ENCODE results near the gene BCAN.

Gene BCAN

DNA sequence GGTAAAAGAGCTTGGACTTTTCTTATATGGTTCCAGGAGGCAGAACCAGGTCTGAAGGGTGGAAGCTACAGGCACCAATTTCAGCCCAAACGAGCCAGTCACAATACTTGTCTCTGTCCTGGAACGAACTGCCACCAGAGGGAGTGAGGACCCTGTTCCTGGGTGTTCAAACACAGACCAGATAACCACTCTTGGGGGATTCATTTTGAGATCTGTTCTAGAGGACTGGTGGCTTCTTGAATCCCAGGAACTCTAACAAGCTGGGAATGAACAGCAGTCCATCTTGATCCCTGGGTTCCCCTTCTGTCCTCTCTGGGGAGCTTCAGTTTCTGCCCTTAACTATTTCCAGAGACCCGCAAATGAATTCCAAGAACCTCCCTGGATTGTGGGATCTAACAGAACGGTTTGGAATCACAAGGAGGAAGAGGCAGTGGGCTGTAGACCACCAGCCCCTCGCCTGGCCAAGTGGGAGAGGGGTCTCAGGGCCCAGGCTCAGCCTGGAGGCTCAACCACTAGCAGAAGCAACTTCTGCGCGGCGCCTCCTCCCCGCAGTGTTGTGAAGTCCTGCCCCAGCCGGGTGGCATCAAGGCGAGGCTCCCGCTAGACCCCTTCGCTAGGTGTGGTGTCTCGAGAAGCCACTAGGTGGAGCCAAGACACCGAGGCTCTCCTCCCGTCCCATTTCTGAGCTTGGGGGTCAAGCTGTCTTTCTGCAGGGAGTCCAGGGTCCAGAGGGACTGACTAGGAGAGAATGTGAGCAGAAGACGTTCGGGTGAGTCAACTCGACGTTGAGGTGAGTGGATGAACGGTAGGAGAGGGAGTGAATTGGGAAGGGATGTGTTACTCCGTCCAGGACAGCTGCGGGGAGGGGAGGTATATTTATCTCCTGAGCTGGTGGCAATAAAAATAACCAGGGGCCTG lies 47.4 kb downstream of the BCAN start:
- H3K27me3 ChIP-seq (ENCODE audit: insufficient read depth, low read length), result peaks cover 16% of the 10 kb centered on the region; the same call in 1 of the 2 replicates
- H3K4me1 ChIP-seq (ENCODE audit: insufficient read depth, low read length), result peaks cover 44% of the 10 kb centered on the region
- H3K27ac ChIP-seq (ENCODE audit: low read length), result no peak overlapping the region
- peak overlapping the region; percentile 15; the same call in 1 of the 2 replicates for H3K9ac ChIP-seq (ENCODE audit: low read depth, low read length)
- no peaks in the 10 kb centered on the region for H3K9me3 ChIP-seq (ENCODE audit: insufficient read depth, low read depth, low read length)
- H3K4me3 ChIP-seq (ENCODE audit: low read length), result peak overlapping the region; percentile 50
- H3K36me3 ChIP-seq (ENCODE audit: insufficient read depth, low read depth, low read length), result no peaks in the 10 kb centered on the region

DNA sequence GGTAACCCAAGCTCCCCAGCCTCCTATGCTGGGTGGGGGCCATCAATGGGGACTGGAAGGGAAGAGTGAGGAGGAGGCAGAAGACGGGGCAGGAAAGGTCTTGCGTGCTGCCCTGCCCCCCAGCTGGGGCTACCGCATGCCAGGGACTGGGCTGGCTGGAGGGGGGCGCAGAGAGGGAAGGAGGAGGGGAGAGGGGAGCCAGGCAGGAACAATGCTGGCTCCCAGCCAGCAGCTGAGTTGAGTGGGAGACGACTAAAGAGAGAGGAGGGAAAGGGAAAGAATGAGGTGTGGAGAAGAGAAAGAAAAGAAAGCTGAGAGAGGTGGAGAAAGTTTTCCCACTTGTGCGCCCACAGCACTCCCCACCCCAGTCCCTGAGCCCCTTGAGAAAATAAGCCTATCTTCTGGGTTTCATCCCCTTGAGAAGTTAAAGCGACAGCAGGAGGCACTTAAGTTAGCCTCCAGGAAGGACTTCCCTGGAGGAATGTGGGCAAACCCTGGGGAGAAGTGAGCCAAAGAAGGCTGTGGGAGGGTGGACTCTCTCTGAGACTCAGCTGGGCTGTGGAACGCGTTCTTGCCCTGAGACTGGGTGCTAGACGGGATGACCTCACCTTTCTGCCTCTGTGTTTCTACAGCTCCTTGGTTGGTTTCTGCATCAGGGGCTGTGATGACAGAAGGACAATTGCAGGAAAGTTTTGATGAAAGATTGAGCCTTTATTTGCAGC lies 48.2 kb downstream of the BCAN start:
- Histone ChIP-seq H3K27me3 (ENCODE audit: insufficient read depth, low read length) (peaks cover 16% of the 10 kb centered on the region; the same call in 1 of the 2 replicates), H3K27ac (ENCODE audit: low read length) (no peak overlapping the region), H3K4me3 (ENCODE audit: low read length) (peak overlapping the region; percentile 50), H3K36me3 (ENCODE audit: insufficient read depth, low read depth, low read length) (no peaks in the 10 kb centered on the region), H3K9me3 (ENCODE audit: insufficient read depth, low read depth, low read length) (no peaks in the 10 kb centered on the region), H3K9ac (ENCODE audit: low read depth, low read length) (peak overlapping the region; percentile 15; the same call in 1 of the 2 replicates), H3K4me1 (ENCODE audit: insufficient read depth, low read length) (peaks cover 49% of the 10 kb centered on the region)

DNA sequence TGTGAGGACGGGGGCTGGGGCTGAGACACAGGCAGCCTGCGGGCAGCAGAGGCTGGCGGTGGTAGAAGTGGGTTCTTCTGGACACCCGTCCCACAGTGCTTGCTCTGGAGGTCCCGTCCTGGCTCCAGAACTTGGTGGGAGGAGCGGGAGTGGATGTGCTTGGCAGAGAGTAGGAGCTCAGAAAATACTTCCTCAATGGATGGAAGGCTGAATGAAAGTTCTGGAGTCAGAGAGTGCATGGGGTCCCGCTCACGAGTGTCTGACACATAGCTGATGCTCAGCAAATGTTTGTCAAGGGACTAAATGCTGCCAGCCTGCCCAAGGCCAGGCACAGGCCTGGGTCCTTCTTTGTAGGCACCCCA lies 48.7 kb downstream of the BCAN start:
- H3K27ac ChIP-seq (ENCODE audit: low read length), result no peak overlapping the region

DNA sequence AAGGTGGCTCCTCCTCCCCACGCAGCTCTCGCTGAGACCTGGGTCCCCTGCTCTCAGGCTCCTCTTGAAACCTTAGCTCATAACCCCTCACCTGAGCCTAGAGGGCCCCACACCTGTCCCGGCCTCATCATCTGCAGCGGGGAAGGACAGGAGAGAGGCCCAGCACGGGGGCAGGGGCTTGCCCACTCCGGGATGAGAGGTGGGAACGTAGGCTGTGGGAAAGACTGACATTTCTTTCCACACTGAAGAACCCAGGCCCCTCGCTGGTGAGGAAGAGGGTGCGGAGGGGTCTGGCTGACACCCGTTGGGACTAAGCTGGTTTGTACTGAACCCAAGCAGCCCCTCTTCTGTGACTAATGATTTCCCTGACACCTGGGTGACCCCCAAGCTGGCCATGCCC lies 49.3 kb downstream of the BCAN start:
- Histone ChIP-seq H3K9me3 (ENCODE audit: insufficient read depth, low read depth, low read length) (no peaks in the 10 kb centered on the region), H3K36me3 (ENCODE audit: insufficient read depth, low read depth, low read length) (no peaks in the 10 kb centered on the region), H3K4me3 (ENCODE audit: low read length) (peak overlapping the region; percentile 60; the same call in 1 of the 2 replicates), H3K27me3 (ENCODE audit: insufficient read depth, low read length) (peaks cover 16% of the 10 kb centered on the region; the same call in 1 of the 2 replicates), H3K9ac (ENCODE audit: low read depth, low read length) (peak overlapping the region; percentile 78; the same call in 1 of the 2 replicates), H3K4me1 (ENCODE audit: insufficient read depth, low read length) (peaks cover 49% of the 10 kb centered on the region), H3K27ac (ENCODE audit: low read length) (no peak overlapping the region)

More for the DNA sequence above, 48.7 kb downstream of the BCAN start:
- no peak overlapping the region; the same call in 1 of the 2 replicates for H3K9ac ChIP-seq (ENCODE audit: low read depth, low read length)
- no peaks in the 10 kb centered on the region for H3K36me3 ChIP-seq (ENCODE audit: insufficient read depth, low read depth, low read length)
- peak overlapping the region; percentile 50; the same call in 1 of the 2 replicates for H3K4me3 ChIP-seq (ENCODE audit: low read length)
- peaks cover 16% of the 10 kb centered on the region; the same call in 1 of the 2 replicates for H3K27me3 ChIP-seq (ENCODE audit: insufficient read depth, low read length)
- H3K9me3 ChIP-seq (ENCODE audit: insufficient read depth, low read depth, low read length), result no peaks in the 10 kb centered on the region
- H3K4me1 ChIP-seq (ENCODE audit: insufficient read depth, low read length), result peaks cover 49% of the 10 kb centered on the region

DNA sequence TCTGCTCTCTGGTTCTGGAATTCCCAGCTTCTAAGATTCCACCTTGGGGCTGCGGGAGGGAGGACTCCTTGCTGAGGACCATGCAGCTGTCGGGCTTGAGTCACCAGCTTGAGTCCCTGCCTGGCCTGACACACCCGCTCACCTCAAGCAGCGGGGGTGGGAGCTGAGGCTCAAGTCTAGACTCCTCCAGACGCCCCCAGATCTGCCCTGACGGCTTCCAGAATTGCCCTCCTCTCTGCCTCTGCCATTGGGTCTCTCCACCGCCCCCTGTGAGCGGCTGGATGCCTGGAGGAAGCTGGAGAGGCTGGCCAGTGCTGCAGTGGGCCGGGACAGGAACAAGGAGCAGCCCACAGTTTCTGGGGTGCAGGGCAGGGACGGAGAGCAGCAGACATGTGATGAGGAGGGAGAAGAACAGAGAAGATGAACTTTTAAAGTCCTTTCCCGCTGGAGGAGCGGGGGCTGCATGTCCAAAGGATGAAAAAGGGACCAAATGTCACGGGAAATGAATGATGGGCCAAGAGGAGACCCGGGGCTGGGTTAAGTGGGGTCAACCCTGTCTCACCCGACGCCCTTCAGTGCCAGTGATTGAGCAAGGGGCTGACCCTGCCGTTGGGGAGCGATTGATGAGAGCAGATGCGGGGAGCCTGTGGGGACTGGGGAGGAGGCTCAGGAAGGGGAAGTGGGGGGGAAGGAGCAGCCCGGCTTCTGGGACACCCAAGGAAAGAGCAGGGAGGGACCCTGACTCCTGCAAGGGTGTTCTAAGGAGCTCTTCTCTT lies 49.9 kb downstream of the BCAN start:
- Histone ChIP-seq H3K4me1 (ENCODE audit: insufficient read depth, low read length) (peaks cover 49% of the 10 kb centered on the region), H3K27ac (ENCODE audit: low read length) (peak overlapping the region; percentile 79), H3K9me3 (ENCODE audit: insufficient read depth, low read depth, low read length) (no peaks in the 10 kb centered on the region), H3K4me3 (ENCODE audit: low read length) (peak overlapping the region; percentile 60), H3K36me3 (ENCODE audit: insufficient read depth, low read depth, low read length) (no peaks in the 10 kb centered on the region), H3K27me3 (ENCODE audit: insufficient read depth, low read length) (peaks cover 16% of the 10 kb centered on the region; the same call in 1 of the 2 replicates), H3K9ac (ENCODE audit: low read depth, low read length) (peak overlapping the region; percentile 78; the same call in 1 of the 2 replicates)

DNA sequence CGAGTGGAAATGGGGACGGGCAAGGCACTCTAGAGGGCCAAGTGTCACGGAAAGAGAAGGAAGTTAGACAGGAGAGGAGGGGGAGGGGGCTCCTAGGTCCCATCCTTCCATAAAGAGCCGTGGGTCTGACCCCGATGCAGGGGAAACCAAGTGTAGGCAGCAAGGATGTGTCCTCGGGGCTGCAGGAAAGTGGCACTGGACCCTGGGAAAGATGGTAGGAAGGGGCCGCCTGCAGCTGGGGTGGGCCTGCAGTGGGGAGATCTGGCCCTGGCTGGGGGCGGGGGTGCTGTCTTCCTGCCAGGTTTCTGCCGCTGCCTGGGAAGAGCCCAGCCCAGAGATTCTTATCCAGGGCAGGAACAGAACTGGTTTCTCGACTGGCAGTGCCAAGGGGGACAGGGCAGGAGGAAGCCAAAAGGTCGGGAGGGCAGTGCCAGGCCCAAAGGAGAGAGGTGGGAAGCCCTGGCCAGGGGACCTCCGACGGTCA lies 50.6 kb downstream of the BCAN start:
- Histone ChIP-seq H3K4me1 (ENCODE audit: insufficient read depth, low read length) (peaks cover 49% of the 10 kb centered on the region), H3K9ac (ENCODE audit: low read depth, low read length) (peak overlapping the region; percentile 78; the same call in 1 of the 2 replicates), H3K27ac (ENCODE audit: low read length) (peak overlapping the region; percentile 79), H3K27me3 (ENCODE audit: insufficient read depth, low read length) (peaks cover 16% of the 10 kb centered on the region; the same call in 1 of the 2 replicates), H3K9me3 (ENCODE audit: insufficient read depth, low read depth, low read length) (no peaks in the 10 kb centered on the region), H3K36me3 (ENCODE audit: insufficient read depth, low read depth, low read length) (no peaks in the 10 kb centered on the region), H3K4me3 (ENCODE audit: low read length) (peak overlapping the region; percentile 60; the same call in 1 of the 2 replicates)

DNA sequence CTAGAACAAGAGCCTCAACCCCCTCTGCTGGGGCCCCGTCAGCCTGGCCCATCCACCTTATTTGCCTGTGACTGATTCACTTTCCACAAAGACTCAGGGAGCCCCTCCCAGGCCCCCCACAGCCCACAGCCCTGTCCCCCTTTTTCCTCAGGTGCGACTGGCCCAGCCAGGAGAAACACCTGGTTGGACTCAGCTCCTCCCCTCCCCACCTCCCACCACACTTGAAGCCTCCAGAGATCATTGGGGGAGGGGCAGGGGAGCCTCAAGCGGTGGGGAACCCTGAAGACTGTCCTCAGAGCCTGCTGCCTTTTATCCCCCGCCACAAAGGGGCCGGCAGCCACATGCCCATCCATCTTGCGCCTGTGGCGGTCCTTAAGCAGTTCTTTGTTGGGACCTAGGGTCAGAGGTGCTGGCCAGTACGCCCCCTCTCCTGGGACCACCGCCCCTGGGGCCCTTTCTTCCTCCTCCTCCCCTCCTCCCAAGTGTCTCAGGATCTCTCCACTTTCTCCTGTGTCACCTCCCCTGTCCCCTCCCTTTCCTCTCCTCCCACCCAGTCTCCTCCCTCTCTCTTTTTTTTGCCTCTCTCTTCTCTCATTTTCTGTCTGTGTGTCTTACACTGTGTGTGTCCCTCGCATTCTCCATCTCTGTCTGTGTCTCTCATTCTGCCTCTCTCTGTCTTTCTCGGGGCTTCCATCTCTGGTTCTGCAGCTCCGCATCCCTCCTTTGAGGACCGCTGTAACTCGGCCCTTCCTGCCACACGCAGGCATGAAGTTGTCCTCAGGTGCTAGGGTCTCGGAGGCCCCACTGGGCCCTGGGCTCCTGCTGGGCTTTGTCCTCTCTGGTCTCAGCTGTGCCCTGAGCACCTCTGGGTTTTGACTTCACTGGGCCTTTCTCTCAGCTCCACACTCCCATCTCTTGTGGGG lies 51.3 kb downstream of the BCAN start:
- H3K4me3 ChIP-seq (ENCODE audit: low read length), result peak overlapping the region; percentile 60
- peaks cover 49% of the 10 kb centered on the region for H3K4me1 ChIP-seq (ENCODE audit: insufficient read depth, low read length)
- H3K9ac ChIP-seq (ENCODE audit: low read depth, low read length), result peak overlapping the region; percentile 79; the same call in 1 of the 2 replicates
- H3K27ac ChIP-seq (ENCODE audit: low read length), result peak overlapping the region; percentile 85
- no peaks in the 10 kb centered on the region for H3K9me3 ChIP-seq (ENCODE audit: insufficient read depth, low read depth, low read length)
- peaks cover 16% of the 10 kb centered on the region; the same call in 1 of the 2 replicates for H3K27me3 ChIP-seq (ENCODE audit: insufficient read depth, low read length)
- peaks cover 4% of the 10 kb centered on the region; the same call in 1 of the 2 replicates for H3K36me3 ChIP-seq (ENCODE audit: insufficient read depth, low read depth, low read length)

DNA sequence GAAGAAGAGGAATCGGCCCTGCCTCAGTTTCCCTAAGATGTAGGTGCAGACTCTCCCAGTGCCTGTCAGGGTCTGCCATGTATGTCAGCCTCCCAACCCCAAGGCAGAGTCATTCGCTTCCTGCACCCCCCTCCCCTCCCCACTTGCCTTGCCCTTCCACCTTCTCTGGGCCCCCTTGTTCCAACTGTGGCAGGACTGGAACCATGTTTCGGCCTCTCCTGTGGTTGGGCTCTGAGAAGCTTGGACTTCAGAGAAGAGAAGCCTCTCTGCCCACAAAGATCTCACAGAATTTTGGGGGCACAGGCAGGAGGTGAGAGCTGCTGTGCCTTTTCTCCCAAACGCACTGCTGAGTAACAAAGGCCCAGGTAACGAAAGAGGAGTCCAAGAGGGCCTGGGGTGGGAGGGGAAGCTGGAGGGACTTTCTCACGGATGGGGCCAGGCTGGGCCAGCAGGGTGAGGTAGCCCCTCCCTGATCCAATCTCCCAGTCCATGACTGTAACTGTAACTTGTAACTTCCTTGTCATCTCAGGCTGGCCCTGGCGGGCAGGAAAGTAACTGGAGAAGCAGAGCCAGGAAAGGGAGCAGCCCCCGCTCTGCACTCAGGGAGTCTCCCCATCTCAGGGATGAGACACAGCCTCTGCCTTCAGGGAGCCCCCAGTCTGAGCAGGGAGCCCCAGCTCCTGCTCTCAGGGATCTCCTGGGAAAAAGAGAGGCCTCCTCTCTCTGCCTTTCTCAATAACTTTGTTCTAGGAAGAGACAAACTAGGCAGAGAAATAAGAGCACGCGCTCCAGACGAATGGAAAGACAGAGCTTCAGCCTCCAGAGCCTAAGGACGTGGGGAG lies 52.2 kb downstream of the BCAN start:
- Histone ChIP-seq H3K4me1 (ENCODE audit: insufficient read depth, low read length) (peaks cover 49% of the 10 kb centered on the region), H3K4me3 (ENCODE audit: low read length) (peak overlapping the region; percentile 59), H3K9me3 (ENCODE audit: insufficient read depth, low read depth, low read length) (no peaks in the 10 kb centered on the region), H3K36me3 (ENCODE audit: insufficient read depth, low read depth, low read length) (peaks cover 13% of the 10 kb centered on the region), H3K27ac (ENCODE audit: low read length) (peak overlapping the region; percentile 85), H3K27me3 (ENCODE audit: insufficient read depth, low read length) (peaks cover 16% of the 10 kb centered on the region; the same call in 1 of the 2 replicates), H3K9ac (ENCODE audit: low read depth, low read length) (peak overlapping the region; percentile 79; the same call in 1 of the 2 replicates)

DNA sequence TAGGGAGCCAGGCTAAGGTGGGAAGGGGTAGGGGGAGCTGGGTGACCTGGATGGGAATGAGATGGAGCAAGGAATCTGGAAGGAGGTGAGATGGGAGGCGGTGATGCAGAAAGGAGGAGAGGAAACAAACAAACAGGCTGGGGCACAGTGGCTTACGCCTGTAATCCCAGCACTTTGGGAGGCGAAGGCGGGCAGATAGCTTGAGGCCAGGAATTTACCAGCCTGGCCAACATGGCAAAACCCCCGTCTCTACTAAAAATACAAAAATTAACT lies 52.7 kb downstream of the BCAN start:
- peak overlapping the region; percentile 79; the same call in 1 of the 2 replicates for H3K9ac ChIP-seq (ENCODE audit: low read depth, low read length)
- H3K36me3 ChIP-seq (ENCODE audit: insufficient read depth, low read depth, low read length), result peaks cover 17% of the 10 kb centered on the region
- peaks cover 46% of the 10 kb centered on the region for H3K4me1 ChIP-seq (ENCODE audit: insufficient read depth, low read length)
- H3K4me3 ChIP-seq (ENCODE audit: low read length), result peak overlapping the region; percentile 59; the same call in 1 of the 2 replicates
- H3K9me3 ChIP-seq (ENCODE audit: insufficient read depth, low read depth, low read length), result no peaks in the 10 kb centered on the region
- H3K27ac ChIP-seq (ENCODE audit: low read length), result peak overlapping the region; percentile 85
- peaks cover 16% of the 10 kb centered on the region; the same call in 1 of the 2 replicates for H3K27me3 ChIP-seq (ENCODE audit: insufficient read depth, low read length)
